NT2/D1 (cell line): ENCODE results near the gene MPPED1.

Experiments
- DNase-seq: peaks from one replicate; pipeline ENCODE4 v3.0.0-alpha.2; 2011; ENCODE audit warnings: low read depth, low spot score
- H3K27me3 ChIP-seq: 2 replicates; pipeline ENCODE4 v1.6.0; 2011; ENCODE audit warnings: mild to moderate bottlenecking; ENCODE audit not compliant: insufficient read length, insufficient read depth
- H3K36me3 ChIP-seq: 2 replicates; pipeline ENCODE4 v1.6.1; 2011; ENCODE audit warnings: mild to moderate bottlenecking, low read length, mixed read lengths; ENCODE audit not compliant: insufficient read depth, insufficient read length
- H3K4me1 ChIP-seq: 2 replicates; pipeline ENCODE4 v1.5.1; 2011; ENCODE audit not compliant: insufficient read depth, insufficient read length
- H3K4me3 ChIP-seq: 2 replicates; pipeline ENCODE4 v1.5.1; 2011; ENCODE audit warnings: low read depth; ENCODE audit not compliant: insufficient read length
- H3K9ac ChIP-seq: 2 replicates; pipeline ENCODE4 v1.6.0; 2011; ENCODE audit warnings: low read depth; ENCODE audit not compliant: insufficient read length
- H3K9me3 ChIP-seq: 2 replicates; pipeline ENCODE4 v1.5.1; 2011; ENCODE audit warnings: mild to moderate bottlenecking, low read length; ENCODE audit not compliant: insufficient read depth
- SUZ12 ChIP-seq: IDR thresholded peaks from 2 replicates; pipeline ENCODE4 v1.6.1; 2011; ENCODE audit not compliant: insufficient read length, insufficient read depth; ENCODE audit errors: extremely low read depth
- YY1 ChIP-seq: IDR thresholded peaks from 2 replicates; pipeline ENCODE4 v1.6.1; 2011; ENCODE audit not compliant: insufficient read length, insufficient read depth
- ZNF274 ChIP-seq: IDR thresholded peaks from 2 replicates; pipeline ENCODE4 v1.6.1; 2011; ENCODE audit warnings: mild to moderate bottlenecking, low read depth, low read length

Gene MPPED1

DNA sequence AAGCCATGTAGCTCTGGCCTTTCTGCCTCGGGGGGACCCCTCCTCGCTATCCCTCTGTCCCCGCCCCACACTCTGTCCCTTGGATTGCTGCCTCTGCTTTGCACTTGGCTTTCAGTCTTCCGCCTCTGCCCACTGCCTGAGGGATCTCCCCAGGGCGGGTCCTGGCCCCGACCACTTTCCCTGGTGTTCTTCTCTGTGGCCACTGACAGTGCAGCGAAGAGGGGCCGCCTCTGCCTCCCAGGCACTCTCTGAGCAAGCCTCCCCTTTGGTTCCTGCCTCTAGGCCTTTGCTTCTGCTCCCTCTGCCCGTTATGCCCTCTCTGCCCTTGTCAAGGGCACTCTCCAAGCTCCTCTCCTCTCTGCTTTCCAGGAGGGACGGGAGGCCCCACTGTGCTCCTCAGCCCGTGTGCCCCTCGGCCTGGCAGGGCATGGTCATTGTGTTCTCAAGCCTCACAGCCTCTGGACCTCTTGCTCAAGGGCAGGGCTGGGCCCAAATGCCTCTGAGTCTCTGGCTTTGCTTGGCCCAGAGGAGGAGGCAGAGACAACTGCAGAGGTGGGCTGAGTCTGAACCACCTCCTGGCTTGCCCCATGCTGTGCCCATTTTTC is 5.5 kb upstream of the MPPED1 start:
- no peak overlapping the region for H3K4me3 ChIP-seq
- H3K27me3 ChIP-seq = peaks cover 20% of the 10 kb centered on the region
- no peak for DNase-seq
- H3K9me3 ChIP-seq = no peaks in the 10 kb centered on the region
- no peak overlapping the region for H3K9ac ChIP-seq
- H3K36me3 ChIP-seq = no peaks in the 10 kb centered on the region
- no peak for TF ChIP-seq ZNF274
- TF ChIP-seq SUZ12 = no peak
- no peak for TF ChIP-seq YY1
- no peaks in the 10 kb centered on the region for H3K4me1 ChIP-seq

DNA sequence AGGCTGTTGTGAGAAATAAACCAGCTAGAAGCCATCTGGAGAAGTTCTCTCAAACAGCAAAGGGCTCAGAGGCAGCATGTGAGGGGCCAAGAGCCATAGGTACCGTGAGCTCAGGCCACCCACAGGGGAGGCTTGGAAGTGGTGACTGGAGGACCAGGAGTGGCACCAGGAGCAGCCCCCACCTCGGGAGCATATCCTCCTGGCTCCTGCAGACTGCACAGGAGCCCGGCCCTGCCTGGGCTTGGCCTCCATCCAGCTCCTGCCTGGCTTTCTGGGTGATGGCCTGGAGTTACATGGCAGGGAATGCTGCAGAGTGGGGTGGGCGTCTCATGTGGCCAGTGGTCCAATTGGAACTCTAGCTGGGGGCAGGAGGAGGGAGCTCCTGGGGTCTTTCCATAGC is 4.2 kb upstream of the MPPED1 start:
- TF ChIP-seq SUZ12 (no peak), YY1 (no peak), ZNF274 (no peak)
- H3K4me3 ChIP-seq = no peak overlapping the region
- no peak for DNase-seq
- H3K9me3 ChIP-seq = no peaks in the 10 kb centered on the region
- peaks cover 2% of the 10 kb centered on the region for H3K4me1 ChIP-seq
- H3K27me3 ChIP-seq = peaks cover 26% of the 10 kb centered on the region
- no peaks in the 10 kb centered on the region for H3K36me3 ChIP-seq
- H3K9ac ChIP-seq = no peak overlapping the region

DNA sequence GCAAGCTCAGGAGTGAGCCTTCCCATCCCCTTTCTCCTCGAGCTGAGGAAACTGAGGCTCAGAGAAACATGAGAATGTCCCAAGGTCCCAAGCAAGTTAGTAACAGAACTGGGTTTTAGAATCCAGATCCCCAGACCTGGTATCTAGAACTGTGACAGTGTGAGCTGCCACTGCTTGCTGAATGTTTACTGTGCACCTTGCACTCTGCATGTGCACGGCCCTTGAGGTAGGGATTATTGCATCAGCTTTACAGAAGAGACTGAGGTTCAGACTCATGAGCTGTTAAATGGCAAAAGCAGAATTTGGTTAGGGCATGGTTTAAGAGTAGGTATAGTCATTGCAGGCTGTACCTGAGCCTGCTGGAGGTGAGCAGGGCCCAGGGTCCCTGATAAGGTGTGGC is 3.8 kb upstream of the MPPED1 start:
- Histone ChIP-seq H3K27me3 (peaks cover 30% of the 10 kb centered on the region), H3K9ac (no peak overlapping the region)

DNA sequence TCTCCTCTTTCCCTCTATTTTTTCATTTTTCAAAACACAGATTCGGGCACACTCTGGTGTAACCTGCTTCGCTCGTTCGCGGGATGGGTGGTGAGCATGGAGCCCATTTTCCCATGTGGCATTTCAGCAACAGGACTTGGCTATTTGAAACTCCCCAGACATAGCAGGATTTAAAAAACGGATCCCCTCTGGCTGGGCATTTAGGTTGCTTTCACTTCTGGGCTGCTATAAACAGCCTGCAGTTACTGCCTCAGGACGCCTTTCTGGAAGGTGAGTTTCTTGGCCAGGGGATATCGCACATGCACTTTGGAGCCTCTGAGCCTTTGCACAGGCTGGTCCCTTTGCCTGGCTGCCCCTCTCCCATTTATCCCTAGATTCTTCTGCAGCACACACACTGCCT is 2.8 kb upstream of the MPPED1 start:
- TF ChIP-seq YY1 (no peak), ZNF274 (no peak), SUZ12 (no peak)
- Histone ChIP-seq H3K9me3 (no peaks in the 10 kb centered on the region), H3K4me3 (no peak overlapping the region), H3K36me3 (no peaks in the 10 kb centered on the region), H3K9ac (peak overlapping the region; percentile 8), H3K27me3 (peaks cover 40% of the 10 kb centered on the region), H3K4me1 (peaks cover 6% of the 10 kb centered on the region)
- no peak for DNase-seq

More for the DNA sequence above, 3.8 kb upstream of the MPPED1 start:
- DNase-seq = no peak
- Histone ChIP-seq H3K36me3 (no peaks in the 10 kb centered on the region), H3K4me1 (peaks cover 6% of the 10 kb centered on the region), H3K4me3 (no peak overlapping the region), H3K9me3 (no peaks in the 10 kb centered on the region)
- no peak for TF ChIP-seq SUZ12
- no peak for TF ChIP-seq ZNF274
- TF ChIP-seq YY1 = no peak

DNA sequence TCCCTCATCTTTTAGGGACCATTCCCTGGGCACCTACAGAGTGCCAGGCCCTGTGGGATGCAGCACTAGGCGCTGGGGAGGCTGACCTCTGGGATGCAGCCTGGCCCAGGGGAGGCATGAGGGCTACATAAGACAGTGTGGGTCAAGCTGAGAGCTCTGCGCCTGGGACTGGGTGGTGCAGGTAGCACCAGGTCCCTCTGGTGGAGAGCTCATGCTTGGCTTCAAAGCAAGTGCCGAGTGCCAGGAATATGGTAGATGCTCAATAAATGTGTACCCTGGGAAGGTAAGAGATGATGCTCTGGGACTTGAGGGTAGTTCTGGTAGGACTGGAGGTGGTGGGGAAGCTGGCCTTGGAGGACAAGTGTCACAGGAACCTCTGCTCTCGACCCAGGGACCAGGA is 2.0 kb upstream of the MPPED1 start:
- H3K9ac ChIP-seq = no peak overlapping the region
- peaks cover 47% of the 10 kb centered on the region for H3K27me3 ChIP-seq
- peaks cover 6% of the 10 kb centered on the region for H3K4me1 ChIP-seq
- DNase-seq = no peak
- no peak overlapping the region for H3K4me3 ChIP-seq
- H3K9me3 ChIP-seq = no peaks in the 10 kb centered on the region
- no peak for TF ChIP-seq SUZ12
- TF ChIP-seq YY1 = no peak
- no peak for TF ChIP-seq ZNF274
- no peaks in the 10 kb centered on the region for H3K36me3 ChIP-seq

DNA sequence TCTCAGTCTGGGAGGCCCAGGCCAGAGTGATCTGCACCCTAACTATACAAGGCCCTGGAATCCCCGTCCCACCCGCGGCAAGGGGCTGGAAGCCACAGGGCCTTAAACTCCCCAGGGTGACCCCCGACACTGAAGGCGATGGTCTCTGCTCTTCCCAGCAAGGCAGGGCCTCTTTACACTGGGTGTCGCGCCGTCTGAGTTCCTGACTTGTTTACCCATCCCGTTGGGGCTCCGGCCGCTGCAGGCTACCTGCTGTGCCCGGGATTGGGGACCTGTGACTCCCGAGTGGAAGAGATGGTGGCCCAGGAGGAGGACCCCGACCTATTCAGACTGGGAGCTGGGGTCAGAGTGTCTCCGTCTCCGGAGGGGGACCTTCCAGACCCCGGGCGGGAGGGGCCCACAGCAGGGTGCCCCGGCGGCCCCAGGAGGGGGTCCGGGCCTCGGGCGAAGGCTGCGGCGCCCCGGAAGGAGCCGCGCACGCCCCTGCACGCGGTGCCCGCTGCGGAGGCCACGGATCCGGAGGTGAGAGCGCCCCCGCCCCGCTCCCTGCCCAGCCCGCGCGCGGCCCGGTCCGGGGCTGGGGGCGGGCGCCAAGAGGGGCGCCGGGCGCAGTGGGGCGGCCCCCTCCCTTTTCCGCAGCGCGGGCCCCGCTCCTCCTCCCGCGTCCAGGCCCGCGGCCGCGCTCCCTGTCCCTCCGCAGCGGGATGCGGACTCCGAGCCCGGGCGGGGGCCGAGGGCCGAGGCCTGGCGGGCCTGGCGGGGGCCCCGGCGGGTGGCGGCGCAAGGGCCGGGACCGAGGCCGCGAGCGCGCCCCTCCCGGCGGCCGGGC is 560 bp upstream of the MPPED1 start:
- no peaks in the 10 kb centered on the region for H3K9me3 ChIP-seq
- DNase-seq = no peak
- TF ChIP-seq SUZ12 (no peak), ZNF274 (no peak), YY1 (no peak)
- H3K27me3 ChIP-seq = peaks cover 48% of the 10 kb centered on the region
- H3K4me3 ChIP-seq = peak overlapping the region; percentile 15
- H3K36me3 ChIP-seq = no peaks in the 10 kb centered on the region
- H3K4me1 ChIP-seq = peaks cover 6% of the 10 kb centered on the region
- H3K9ac ChIP-seq = no peak overlapping the region

DNA sequence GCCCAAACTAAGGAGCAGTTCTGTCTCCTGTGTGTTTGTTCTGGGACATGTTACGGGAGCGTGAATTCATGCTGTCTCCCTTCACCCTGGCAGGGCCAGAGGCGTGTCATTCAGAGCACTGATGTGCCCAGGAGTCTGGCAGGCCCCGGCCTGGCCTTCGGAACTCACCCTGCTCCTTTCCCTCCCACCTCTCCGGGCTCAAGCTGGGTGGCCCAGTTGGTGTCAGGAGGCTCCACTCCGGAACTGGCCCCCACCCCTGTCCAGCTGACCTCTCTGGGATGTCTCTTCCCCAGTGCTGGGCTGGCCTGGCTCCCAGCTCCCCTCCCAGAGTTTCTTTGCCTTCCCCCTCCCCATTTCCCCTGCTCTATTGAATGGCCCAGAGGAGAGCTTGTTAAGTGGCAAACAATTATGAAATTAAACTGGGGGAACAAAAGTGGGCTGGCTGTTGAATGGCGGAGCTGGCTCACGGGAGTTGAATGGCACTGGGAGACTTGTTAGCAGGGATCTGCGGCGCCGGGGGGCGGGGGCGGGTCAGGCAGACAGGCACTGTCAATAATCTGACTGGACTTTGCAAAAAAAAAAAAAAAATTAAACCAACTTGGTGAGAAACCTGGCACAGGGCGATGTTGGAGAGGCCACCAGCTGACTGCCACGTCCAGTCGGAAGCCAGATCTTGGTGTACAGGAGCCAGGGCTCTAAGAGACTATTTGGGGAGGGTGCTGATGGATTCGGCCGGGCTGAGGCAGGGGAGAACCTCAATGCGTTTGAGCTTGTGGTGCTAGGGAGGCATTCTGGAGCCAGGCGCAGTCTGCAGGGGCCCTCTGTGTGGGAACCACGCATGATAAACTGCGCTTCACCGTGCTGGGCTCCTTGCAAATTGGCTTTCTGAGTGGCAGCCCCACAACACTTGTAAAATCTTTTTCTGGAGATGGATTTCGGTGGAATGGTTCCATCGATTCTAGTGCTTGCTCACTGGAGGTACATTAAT is 1.3 kb downstream of the MPPED1 start:
- H3K4me3 ChIP-seq = no peak overlapping the region
- no peak for DNase-seq
- H3K4me1 ChIP-seq = peaks cover 7% of the 10 kb centered on the region
- no peaks in the 10 kb centered on the region for H3K36me3 ChIP-seq
- H3K9ac ChIP-seq = no peak overlapping the region
- peaks cover 48% of the 10 kb centered on the region for H3K27me3 ChIP-seq
- no peaks in the 10 kb centered on the region for H3K9me3 ChIP-seq
- TF ChIP-seq YY1 = no peak
- TF ChIP-seq ZNF274 = no peak
- no peak for TF ChIP-seq SUZ12
